GM18868 (cell line): Measurements from ENCODE around the gene MPRIP.

ENCODE experiments used
- ATAC-seq: cut with Tn5 transposase; IDR thresholded peaks from one replicate; pipeline ENCODE4 v1.9.1; 2021; ENCODE audit warnings: mild to moderate bottlenecking, moderate library complexity; ENCODE audit not compliant: unreplicated experiment

The MPRIP gene

DNA sequence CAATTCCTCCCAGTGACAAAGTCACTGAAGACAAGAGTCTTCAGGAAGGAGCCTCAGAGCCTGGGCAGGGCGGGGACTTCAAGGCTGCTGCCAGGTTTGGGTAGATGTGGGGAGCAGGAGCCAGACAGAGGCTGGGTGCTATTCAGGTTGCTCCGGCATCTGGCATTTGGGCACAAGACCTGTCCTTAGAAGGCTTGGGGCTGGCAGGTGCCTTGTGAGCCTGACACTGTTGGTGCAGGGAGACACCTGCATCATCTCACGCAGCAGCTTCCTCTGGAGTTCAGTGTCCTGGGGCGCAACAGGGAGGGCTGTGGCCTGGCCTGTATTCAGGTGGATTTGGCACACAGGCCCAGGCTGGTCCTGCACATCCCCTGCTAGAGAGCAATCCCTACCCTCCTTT lies 65.0 kb downstream of the MPRIP start:
- ATAC-seq, result no peak

DNA sequence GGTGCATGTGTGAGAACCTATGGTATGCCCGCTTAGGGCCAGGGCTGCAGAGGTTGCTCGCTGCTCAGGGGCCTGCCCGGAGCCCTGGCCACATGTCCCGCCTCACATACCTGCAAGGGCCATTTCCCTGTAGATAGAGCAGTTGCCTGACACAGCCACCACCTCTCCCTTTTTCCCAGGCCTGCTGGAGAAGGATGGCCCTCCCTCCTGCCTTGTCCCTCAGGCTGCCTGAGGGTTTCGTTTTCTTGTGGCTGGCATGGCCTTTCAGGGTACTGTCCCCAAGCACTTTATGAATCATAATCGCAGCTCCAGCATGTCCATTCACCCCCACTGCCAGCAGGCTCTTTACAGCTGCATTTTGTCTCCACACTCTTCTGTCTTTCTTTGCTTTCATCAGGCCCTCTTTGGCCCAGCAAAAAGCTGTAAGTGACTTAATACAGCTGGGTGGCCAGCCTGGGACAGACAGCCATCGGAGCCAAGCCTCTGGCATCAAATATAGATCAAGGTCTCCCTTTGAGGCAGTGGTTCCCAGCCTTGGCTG lies 65.7 kb downstream of the MPRIP start:
- ATAC-seq, result no peak

DNA sequence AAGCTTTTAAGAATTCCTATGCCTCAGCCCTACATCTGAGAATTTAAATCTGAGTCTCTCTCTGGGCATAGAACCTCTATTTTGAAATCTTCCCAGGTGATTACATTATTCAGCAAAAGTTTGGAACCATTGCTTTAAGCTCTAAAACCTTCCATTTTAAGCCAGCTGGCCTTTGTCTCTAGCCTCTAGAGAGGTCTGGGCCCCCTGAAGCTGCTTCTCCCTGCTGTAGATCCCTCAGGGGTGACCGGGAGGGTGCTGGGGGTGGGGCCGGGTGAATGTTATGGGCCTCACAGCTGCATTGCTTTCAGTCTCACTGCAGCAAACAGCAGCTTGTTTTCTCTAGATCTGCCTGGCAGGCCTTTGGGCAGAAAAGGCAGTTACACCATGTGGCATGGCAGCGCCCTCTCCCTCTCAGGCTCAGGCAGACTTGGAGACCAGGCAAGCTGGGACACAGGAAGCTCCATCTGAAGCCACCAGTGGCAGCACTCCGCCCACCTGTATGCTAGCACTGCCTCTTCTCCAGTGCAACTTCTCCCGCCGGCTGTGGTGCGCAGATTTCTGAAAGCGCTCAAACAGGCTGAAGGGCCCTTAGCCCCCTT lies 66.3 kb downstream of the MPRIP start:
- no peak for ATAC-seq

DNA sequence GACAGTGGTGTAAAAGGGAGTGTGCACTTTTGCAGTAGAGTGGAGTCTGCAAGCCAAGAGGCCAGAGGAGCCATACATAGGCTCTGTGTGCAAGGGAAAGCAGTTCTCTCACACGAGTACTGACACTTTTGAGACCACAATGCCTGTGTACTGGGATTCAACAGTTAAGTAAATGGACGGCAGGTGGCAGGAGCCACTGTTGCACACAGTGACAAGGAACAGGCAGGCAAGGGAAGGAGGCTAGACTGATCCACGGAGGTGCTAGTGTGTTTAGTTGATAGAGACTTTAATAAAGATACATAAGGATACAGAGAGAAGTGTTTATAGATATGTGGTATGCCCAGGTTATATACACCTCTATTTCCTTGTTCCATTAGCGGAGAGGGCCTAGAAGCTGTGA lies 67.0 kb downstream of the MPRIP start:
- ATAC-seq, result no peak

DNA sequence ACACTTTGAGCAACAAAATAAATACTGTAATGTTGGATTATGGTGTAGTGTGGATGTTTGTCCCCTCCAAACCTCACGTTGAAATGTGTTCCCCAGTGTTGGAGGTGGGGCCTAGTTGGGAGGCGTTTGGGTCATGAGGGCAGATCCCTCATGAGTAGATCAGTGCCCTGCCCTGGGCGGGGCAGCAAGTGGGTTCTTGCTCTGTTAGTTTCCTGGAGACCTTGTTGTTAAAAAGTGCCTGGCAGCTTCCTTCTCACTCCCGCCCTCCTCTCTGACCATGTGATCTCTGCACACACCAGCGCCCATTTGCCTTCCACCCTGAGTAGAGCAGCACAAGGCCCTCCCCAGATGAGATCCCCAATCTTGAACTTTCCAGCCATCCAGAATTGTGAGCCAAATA lies 67.7 kb downstream of the MPRIP start:
- ATAC-seq, result no peak

- ATAC-seq, result no peak
Observed at GRCh38 chr17:17110520-17110919, 68.3 kb downstream of the MPRIP start.

DNA sequence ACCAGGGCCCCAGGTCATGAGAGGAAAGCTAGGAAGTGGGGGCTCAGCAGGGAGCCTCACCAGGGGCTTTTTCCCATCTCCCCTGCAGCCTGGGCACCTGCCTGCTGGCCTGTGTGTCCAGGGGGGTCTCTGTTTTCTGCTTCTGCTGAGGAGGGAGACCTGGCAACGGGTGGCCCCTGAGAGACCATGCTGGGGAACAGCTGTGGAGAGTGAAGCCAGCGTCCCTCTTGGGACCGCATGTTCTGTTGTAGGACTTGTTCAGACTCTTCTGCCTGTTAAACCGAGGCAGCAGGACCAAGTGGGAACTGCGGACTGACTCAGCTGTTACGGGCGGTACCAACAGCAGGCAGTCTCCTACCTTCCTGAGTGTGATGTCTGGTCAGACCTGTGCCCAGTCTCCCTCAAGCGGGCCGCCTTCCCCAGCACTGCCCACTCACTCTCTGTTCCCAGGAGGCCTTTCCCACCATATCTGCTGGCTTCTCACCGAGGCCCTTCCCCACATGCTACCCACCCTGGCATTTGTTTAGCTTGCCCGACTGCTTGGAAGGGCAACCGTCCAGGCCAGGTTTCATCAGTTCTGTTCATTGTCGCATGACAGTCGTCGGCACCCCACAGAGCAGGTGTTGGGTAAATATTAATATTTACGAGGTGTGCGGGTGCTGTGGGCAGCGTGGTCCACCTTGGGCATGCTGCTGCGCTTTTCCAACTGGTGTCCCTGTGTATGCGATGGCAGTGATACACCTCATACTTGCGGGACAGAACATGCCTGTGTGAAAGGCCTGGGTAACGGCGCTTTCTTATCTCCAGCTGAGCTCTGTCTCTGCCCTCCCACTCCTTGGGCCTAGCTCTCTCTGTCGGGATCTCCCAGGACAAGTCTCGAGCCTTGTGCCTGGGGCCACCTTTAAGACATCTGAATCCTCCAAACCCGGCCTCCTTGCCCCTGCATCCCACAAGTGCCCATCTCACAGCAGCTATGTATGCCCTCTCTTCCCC lies 69.4 kb downstream of the MPRIP start:
- ATAC-seq, result no peak

- no peak for ATAC-seq
Observed at GRCh38 chr17:17112628-17113200, 70.5 kb downstream of the MPRIP start.

DNA sequence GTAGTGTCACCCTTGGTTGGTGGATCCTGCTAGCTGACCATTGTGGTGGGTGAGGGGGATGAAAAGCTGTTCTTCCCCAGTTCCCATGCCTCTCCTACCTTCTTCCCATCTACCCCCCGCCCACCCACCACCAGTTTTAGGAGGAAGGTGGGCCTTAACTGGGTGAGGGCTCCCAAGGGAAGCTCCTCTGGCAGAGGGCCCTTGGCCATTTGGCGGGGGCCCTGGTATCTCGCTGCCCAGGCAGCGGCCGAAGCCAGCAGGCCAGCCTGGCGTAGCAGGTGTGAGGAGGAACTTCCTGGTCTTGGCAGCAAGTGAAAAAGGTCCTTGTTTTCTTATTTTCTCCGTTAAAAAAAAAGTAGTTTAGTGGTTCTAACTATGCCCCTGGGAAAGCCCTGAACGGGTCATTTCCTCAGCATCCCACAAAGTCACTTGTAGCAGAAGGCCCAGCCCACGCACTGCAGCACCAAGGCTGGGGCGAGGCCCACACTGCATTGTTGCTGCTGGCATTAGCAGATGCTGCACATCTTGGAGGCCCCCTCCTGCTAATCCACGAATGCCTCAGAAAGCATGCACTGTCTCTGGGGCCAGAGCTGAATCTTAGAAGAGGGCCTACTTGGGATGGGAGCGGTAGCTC lies 72.5 kb downstream of the MPRIP start:
- ATAC-seq, result no peak

DNA sequence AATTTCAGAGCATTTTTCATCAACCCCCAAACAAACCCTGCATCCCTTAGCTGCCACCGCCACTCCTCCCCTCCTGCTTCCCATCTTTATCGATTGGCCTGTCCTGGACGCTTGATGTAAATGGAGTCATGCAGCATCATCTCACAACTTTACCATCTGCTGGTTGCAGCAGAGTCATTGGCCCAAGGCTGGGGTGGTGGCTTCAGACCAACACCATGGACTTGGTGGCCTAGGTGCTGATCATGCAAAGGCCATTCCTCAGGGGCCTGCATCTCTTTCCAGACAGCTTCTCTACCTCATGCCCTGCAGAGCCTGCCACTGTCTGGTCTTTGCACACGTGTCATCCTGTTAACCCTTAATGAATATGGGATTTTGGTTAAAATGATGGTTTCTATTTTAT lies 73.4 kb downstream of the MPRIP start:
- no peak for ATAC-seq

DNA sequence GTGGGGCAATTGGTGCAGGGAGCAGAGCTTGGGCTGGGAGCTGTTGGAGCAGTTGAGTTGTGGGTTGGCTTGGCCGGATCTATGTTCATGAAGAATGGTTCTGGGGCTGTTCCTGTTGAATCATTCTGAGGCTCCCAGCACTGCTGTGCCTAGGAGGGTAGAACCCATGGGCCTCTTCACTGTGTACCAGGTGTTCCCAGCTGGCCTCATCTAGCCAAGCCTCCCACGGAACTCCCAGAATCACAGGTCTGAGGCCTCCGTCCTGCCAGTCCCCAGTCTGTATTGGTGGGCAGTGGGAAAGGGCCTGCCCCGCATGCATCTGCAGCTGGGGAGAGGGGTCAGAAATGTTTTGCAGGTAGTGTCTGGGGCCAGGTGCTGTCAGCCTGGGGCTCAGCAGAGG lies 74.1 kb downstream of the MPRIP start:
- ATAC-seq, result no peak

DNA sequence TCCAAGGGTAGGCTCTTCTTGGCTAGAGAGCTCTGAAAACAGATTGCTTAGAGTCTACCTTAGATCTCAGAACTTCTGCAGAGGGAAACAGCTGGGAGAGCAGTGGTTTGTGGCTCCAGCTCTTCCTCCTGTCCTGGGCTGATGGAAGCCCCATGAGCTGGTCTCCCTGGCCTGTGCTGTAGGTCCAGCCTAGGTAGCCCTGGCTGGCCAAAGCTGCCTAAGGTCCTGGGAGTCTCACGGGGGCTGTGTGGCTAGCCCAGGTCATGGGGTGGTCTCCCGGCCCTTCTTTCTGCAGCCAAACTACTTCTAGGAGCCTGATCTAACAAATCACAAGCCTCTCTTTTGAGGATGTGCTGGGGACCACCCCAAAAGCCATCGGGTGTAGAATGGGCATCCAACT lies 75.7 kb downstream of the MPRIP start:
- ATAC-seq, result no peak

DNA sequence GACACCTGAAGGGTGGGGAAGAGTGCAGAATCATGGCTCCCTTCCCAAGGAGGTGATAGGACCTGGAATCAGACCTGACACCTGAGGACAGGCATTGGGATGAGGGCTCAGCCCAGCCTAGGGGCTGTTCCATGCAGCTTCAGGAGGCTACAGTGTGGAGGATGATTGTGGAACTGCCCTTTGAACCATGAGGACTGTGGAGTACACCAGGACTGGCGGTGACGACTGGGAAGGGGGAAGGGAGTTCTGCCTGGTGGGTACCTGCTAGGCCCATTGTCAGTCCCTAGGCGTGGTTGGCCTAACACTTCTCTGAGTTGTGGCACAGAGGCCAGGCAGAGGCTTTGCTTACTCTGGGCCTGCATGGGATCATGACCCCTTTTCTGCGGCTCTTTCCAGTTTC lies 76.1 kb downstream of the MPRIP start:
- ATAC-seq, result no peak

DNA sequence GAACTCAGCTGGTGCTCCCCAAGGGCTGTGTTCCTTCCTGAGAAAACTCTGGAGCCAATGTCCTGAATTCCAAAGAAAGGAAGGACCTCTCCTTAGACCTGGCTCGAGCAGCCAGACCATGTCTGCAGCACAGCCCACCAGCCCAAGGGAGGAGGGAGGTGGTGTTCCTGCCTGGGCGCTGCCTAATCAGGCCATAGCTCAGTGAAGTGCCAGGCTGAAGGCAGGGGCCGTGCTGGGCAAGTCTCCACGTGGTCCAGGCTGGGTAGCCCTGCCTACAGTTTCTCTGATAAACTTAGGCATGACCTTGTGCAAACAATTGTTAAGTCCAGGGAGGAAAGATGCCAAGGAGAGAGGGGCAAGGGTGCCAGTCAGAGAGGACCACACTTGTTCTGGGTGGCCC lies 76.8 kb downstream of the MPRIP start:
- no peak for ATAC-seq

- no peak for ATAC-seq
Observed at GRCh38 chr17:17119533-17119932, 77.3 kb downstream of the MPRIP start.

GRCh38 chr17:17120294-17120693 lies 78.0 kb downstream of the MPRIP start:
- ATAC-seq, result no peak

GRCh38 chr17:17120701-17121100 lies 78.4 kb downstream of the MPRIP start:
- ATAC-seq, result no peak

- no peak for ATAC-seq
Observed at GRCh38 chr17:17121162-17121561, 78.9 kb downstream of the MPRIP start.

- no peak for ATAC-seq
Observed at GRCh38 chr17:17122781-17123483, 80.7 kb downstream of the MPRIP start.

GRCh38 chr17:17124341-17124740 lies 82.1 kb downstream of the MPRIP start:
- no peak for ATAC-seq
